Measurements from ENCODE around the gene ADAM12.

The ADAM12 gene

DNA sequence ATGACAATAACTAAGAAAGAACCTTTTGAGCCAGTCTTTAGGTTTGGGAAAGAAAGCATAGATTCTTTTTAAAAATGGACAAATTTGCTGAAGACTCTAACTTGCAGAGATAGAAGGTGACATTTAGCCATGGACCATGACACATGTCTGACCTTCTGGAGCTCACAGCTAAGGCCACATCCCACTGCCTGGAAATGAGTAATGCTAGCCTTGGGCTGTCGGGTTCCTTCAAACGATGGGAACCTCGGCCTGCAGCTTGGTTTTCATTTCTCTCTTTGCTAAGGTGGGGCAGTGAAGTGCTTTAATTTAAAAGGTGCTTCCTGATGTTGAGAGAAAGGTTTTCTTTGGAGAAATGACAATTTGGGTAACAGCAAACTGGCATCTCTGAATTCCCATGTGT is 268.7 kb downstream of the ADAM12 start:
- Histone ChIP-seq H3K36me3 (no peaks in the 10 kb centered on the region), H3K27me3 (no peaks in the 10 kb centered on the region), H3K4me1 (peaks cover 5% of the 10 kb centered on the region), H3K9me3 (no peaks in the 10 kb centered on the region), H3K4me3 (ENCODE audit: low read depth, low read length) (no peak overlapping the region)
- TF ChIP-seq CTCF (IDR thresholded peaks at IDR 0.05; ENCODE audit: low read depth, low read length), result no peak
- no peak for DNase-seq

GRCh38 chr10:126118476-126118875 is 269.8 kb downstream of the ADAM12 start:
- Histone ChIP-seq H3K4me3 (ENCODE audit: low read depth, low read length) (no peak overlapping the region), H3K4me1 (peaks cover 5% of the 10 kb centered on the region), H3K9me3 (no peaks in the 10 kb centered on the region), H3K36me3 (no peaks in the 10 kb centered on the region), H3K27me3 (no peaks in the 10 kb centered on the region)
- TF ChIP-seq CTCF (IDR thresholded peaks at IDR 0.05; ENCODE audit: low read depth, low read length), result no peak
- DNase-seq, result no peak

DNA sequence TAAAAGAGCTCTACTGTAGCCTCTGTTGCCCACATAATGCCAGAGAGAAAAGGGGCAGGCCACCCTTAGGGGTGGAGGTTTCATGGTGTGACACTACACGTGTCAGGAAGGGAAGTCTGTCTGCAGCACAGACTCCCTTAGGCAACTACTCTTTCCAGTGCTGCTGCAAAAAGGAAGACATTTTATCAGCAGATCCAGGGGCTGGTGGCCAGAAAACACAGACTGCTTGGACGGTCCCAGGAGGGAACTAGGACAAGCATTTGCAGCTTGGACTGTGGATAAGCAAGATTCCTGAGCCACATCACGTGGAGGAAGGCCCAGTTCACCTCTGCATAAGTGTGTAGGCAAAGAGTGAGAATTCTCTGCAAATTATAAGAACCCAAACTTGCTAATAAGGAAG is 271.1 kb downstream of the ADAM12 start:
- Histone ChIP-seq H3K36me3 (no peaks in the 10 kb centered on the region), H3K9me3 (no peaks in the 10 kb centered on the region), H3K4me1 (peaks cover 5% of the 10 kb centered on the region), H3K27me3 (no peaks in the 10 kb centered on the region), H3K4me3 (ENCODE audit: low read depth, low read length) (no peak overlapping the region)
- DNase-seq, result peak; percentile 53
- TF ChIP-seq CTCF (IDR thresholded peaks at IDR 0.05; ENCODE audit: low read depth, low read length), result no peak

GRCh38 chr10:126115886-126116285 is 272.4 kb downstream of the ADAM12 start:
- Histone ChIP-seq H3K27me3 (no peaks in the 10 kb centered on the region), H3K9me3 (no peaks in the 10 kb centered on the region), H3K4me1 (peaks cover 5% of the 10 kb centered on the region), H3K36me3 (no peaks in the 10 kb centered on the region), H3K4me3 (ENCODE audit: low read depth, low read length) (no peak overlapping the region)
- no peak for DNase-seq
- TF ChIP-seq CTCF (IDR thresholded peaks at IDR 0.05; ENCODE audit: low read depth, low read length), result no peak

DNA sequence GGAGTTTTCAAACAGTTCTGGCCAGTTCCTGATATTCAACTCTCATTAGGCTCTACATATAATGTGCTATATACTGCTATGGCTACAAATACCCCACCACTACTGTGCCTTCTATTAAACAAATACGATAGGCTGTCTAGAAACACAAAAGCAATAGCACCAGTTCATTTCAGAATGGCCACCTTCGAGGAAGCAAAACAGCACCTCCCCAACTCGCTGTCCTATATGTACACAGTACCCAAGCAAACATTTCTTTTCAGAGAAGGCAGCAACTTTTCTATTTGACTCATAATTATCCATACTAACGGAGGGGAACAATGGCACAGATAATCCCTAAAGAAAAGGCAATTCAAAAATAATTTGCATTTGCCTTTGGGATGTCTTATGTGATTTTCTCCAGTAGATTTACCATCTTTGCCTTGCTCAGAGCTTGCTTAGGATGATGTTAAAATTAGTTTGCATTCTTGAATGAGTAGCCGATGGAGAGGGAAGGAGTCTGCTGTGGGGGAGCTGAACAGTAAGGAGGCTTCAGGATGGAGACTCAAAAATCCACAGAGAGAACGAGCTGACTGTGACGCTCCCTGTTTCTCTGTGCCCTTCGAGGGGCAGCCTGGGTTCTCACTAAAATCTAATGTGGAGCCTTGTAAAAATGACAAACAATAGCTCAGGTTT is 273.3 kb downstream of the ADAM12 start:
- TF ChIP-seq CTCF (IDR thresholded peaks at IDR 0.05; ENCODE audit: low read depth, low read length), result no peak
- H3K36me3 ChIP-seq, result no peaks in the 10 kb centered on the region
- H3K9me3 ChIP-seq, result no peaks in the 10 kb centered on the region
- DNase-seq, result no peak
- H3K4me3 ChIP-seq (ENCODE audit: low read depth, low read length), result no peak overlapping the region
- H3K4me1 ChIP-seq, result peaks cover 5% of the 10 kb centered on the region
- H3K27me3 ChIP-seq, result no peaks in the 10 kb centered on the region

GRCh38 chr10:126111516-126111915 is 276.8 kb downstream of the ADAM12 start:
- no peak for DNase-seq
- no peak overlapping the region for H3K4me3 ChIP-seq (ENCODE audit: low read depth, low read length)
- no peaks in the 10 kb centered on the region for H3K27me3 ChIP-seq
- H3K36me3 ChIP-seq, result no peaks in the 10 kb centered on the region
- no peak for TF ChIP-seq CTCF (IDR thresholded peaks at IDR 0.05; ENCODE audit: low read depth, low read length)
- no peaks in the 10 kb centered on the region for H3K9me3 ChIP-seq
- H3K4me1 ChIP-seq, result no peaks in the 10 kb centered on the region

All from BE2C (cell line).